HG02610 (cell line): ENCODE data around the gene ARHGEF17.

Experiments used
- ATAC-seq: cut with Tn5 transposase; IDR thresholded peaks from one replicate; pipeline ENCODE4 v1.9.1; 2021; ENCODE audit warnings: mild to moderate bottlenecking, moderate library complexity; ENCODE audit not compliant: unreplicated experiment

The ARHGEF17 gene

GRCh38 chr11:73391665-73392064 lies 83.6 kb downstream of the ARHGEF17 start:
- no peak for ATAC-seq

- no peak for ATAC-seq
Observed at GRCh38 chr11:73392108-73393010, 84.3 kb downstream of the ARHGEF17 start.

GRCh38 chr11:73393011-73393380 lies 84.9 kb downstream of the ARHGEF17 start:
- no peak for ATAC-seq

- no peak for ATAC-seq
Observed at GRCh38 chr11:73393479-73394415, 85.7 kb downstream of the ARHGEF17 start.

- ATAC-seq = no peak
Observed at GRCh38 chr11:73394416-73395296, 86.6 kb downstream of the ARHGEF17 start.

DNA sequence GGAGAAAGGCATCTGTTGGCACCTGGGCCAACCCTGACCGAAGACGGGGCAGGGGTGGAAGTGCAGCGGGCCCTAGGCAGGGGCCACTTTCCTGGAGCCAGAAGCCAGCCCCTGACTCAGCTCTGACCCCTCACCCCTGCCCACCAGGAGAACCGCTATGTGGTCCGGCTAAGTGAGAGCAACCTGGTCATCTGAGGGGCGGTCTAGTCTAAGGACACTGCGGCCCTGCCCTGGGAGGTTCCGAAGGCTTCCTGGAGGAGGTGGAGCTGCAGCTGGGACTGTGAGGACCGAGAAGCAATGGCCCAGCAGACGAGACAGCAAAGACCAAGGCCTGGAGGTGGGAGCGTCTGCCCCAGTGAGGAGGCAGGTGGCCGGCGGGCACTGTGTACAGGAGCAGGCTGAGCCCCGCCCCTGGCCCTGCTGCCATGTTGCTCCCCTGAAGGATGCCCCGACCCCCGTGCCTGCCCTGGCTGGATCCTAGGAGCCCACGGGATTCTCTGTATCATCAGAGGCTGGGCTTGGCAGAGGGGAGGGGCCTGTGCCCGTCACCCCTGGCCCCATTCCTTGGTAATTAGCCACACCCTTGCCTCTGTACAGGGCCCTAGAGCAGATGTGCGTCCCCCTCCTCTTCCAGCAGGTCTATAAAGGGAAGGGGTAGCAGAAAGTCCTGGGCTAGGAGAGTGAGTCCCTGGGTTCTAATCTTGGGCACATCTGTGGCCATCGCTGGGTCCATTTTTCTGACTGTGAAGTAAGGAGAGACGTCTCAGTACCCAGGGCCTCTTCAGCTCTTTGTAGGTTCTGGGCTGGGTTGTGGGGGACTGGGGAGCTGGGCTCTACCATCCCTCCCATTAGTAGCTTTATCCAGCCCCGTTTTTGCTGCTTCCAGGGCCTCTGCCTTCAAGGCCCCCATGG lies 87.5 kb downstream of the ARHGEF17 start:
- no peak for ATAC-seq

GRCh38 chr11:73396251-73396930 lies 88.3 kb downstream of the ARHGEF17 start:
- no peak for ATAC-seq

- no peak for ATAC-seq
Observed at GRCh38 chr11:73396985-73397384, 88.9 kb downstream of the ARHGEF17 start.

DNA sequence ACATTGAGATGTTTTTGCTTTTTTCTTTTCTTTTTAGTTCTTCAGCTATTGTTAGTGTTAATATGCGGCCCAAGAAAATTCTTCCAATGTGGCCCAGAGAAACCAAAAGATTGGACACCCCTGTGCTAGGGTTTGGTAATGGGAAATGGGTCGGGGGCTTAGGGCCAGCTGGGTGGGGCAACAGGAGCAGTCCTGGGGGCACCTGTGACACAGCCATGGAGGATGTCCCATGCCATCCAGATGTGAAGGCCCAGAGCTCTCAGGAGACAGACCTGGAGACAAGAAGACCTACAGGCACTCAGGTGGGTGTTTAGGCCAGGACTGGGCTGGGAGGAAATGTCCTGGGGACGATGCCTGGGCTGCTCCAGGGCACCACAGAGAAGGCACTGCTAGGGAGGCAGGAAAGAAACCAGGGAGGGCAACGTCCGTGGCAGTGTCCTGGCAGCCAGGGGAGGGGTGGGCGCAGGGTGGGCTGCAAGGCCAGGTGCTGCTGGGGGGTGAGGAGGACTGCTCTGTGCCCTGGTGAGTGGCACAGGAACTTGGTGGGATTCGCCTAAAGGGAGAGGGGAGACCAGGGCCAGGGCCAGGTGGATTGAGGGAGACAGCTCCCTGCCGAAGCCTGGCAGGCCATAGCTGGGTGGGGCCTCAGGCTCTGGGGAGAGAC lies 89.5 kb downstream of the ARHGEF17 start:
- no peak for ATAC-seq

GRCh38 chr11:73398132-73398526 lies 90.1 kb downstream of the ARHGEF17 start:
- no peak for ATAC-seq

GRCh38 chr11:73398721-73399120 lies 90.6 kb downstream of the ARHGEF17 start:
- ATAC-seq = no peak

GRCh38 chr11:73399159-73399590 lies 91.1 kb downstream of the ARHGEF17 start:
- no peak for ATAC-seq

DNA sequence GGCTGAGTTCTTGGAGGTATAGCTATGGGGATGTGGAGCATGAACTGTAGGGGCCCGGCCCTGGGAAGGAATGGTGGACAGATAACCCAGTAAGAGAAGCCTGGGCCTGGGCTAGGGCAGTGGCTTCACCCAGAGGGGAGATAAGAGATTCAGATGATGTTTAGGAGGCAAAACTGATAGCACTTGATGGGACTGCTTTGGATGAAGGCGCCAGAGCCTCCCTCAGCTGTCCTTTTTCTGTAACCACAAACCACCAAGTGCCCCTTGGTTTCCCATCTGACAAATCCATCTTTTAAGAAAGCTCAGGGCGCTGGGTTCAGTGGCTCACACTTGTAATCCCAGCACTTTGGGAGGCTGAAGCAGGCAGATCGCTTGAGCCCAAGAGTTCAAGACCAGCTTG lies 91.6 kb downstream of the ARHGEF17 start:
- ATAC-seq = no peak

- ATAC-seq = no peak
Observed at GRCh38 chr11:73400293-73400692, 92.2 kb downstream of the ARHGEF17 start.

GRCh38 chr11:73401217-73401923 lies 93.3 kb downstream of the ARHGEF17 start:
- ATAC-seq = no peak

DNA sequence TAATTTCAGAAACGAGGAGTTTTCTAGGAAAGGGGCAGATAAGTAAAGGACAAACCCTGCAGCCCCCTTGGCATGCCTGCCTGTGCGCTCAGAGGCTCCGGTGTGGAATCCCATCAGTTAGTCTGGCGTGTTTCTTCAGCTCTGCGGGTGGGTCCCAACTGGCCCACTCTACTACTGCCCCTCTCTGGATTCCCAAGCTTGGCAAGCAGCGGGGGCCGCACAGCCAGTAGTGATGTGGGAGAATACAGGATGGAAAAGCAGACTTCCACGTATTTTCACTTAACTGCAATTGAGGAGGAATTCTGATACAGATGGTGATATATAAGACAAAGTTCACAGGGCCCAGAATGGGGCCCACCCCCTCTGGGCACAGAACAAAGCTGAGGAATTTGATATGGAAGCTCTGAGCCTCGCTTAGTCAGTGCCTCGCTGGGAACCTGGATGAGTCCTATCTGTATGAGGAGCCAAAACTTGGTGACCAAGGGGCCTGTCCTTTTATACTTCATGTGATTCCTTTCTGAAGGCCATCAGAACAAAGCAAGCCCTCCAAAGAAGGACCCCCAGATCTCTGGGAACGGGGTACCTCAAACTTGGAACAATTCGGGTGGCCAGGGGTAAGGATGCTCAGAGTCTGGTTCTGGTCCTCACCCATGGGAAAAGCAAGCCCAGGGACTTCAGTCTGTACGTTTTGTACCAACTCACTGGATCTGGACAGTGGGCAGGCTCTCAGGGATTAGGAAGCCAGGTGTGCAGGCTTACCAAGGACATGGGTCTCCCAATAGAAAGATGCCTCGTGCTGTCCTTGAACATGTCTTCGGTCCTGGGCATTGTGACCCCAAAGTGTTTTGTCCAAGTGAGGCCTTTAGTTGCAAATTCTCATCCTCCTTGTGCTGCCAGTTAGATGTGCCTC lies 94.1 kb downstream of the ARHGEF17 start:
- no peak for ATAC-seq

GRCh38 chr11:73402834-73403185 lies 94.7 kb downstream of the ARHGEF17 start:
- no peak for ATAC-seq
